GM19043 (cell line): ENCODE data around the gene AAGAB.
"Not testable (repeated sequence)": the region's sequence is repeated elsewhere in the genome, so short reads cannot be mapped to it uniquely, and the experiment has no call there.

Experiments used
- ATAC-seq: cut with Tn5 transposase; IDR thresholded peaks from one replicate; pipeline ENCODE4 v1.9.1; 2021; ENCODE audit warnings: low read depth; ENCODE audit not compliant: unreplicated experiment

AAGAB gene

DNA sequence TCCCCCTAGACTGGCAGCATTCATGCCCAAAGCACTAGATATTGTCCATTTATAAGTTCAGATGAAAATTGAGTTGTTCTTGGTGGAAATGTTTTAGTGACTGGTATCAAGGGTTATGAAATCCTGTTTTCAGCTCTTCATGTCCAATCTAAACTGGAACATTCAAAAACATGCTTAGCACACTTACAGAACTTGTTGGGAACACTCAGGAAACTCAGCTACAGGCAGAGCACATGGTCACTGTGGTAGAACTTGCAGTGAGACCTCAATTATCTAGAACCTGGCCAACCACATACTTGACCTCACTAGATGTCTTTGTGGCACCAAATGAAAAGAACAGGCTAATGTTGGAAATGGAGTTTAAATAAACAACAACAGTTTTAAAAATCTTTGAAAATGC lies 100.2 kb downstream of the AAGAB start:
- no peak for ATAC-seq

DNA sequence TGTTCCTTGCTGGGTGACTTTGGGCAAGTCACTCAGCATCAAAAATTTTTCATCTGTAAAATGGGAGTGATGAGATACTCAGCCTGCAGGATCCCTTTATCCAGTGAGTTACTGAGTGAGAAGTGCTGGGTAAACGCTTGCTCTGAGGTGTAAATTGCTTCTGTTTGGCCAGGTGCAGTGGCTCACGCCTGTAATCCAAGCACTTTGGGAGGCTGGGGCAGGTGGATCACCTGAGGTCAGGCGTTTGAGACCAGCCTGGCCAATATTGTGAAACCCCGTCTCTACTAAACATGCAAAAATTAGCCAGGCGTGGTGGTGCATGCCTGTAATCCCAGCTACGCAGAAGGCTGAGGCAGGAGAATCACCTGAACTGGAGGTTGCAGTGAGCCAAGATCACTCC lies 101.4 kb downstream of the AAGAB start:
- not testable (repeated sequence) for ATAC-seq

DNA sequence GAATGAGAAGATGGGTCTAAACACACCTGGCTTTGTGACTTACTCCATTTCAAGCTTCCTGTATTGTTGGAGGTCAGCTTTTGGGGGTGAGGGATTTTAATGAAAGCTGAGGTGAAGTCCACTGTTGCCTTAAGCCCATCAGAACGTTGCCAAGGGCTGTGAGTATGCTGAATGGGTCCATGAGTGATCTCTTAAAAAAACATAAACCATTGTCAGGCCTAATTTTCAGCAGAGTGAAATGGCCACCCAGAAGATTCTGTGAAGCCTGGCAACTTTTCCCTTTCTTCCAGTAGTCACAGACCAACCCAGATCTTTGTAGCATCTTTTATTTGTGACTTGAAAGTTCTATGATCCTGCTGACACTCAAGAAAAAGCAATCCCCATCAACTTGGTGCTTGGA lies 102.0 kb downstream of the AAGAB start:
- no peak for ATAC-seq
